Thyroid gland (tissue), 4 donors: ENCODE data around the gene FNDC4.

Source experiments
- POLR2A ChIP-seq, 2 donors: fragments of 450-650 bp; IDR thresholded peaks; one replicate each; pipeline ENCODE4 v1.6.1; 2017; ENCODE audit warnings: antibody characterized with exemption in 2 of 2, mild to moderate bottlenecking in 2 of 2, moderate library complexity in 1 of 2
- TF ChIP-seq, protein P1 (sequence below), 6 experiments: fragments of 200-600 bp in 3 of 6; fragments of 450-650 bp in 3 of 6; sonication (generic) in 3 of 6; IDR thresholded peaks; one replicate each; pipeline ENCODE4 v1.5.1; 2016 to 2019; ENCODE audit warnings: antibody characterized with exemption in 6 of 6, mild to moderate bottlenecking in 2 of 6, inconsistent platforms in 1 of 6, moderate library complexity in 1 of 6

DNA sequence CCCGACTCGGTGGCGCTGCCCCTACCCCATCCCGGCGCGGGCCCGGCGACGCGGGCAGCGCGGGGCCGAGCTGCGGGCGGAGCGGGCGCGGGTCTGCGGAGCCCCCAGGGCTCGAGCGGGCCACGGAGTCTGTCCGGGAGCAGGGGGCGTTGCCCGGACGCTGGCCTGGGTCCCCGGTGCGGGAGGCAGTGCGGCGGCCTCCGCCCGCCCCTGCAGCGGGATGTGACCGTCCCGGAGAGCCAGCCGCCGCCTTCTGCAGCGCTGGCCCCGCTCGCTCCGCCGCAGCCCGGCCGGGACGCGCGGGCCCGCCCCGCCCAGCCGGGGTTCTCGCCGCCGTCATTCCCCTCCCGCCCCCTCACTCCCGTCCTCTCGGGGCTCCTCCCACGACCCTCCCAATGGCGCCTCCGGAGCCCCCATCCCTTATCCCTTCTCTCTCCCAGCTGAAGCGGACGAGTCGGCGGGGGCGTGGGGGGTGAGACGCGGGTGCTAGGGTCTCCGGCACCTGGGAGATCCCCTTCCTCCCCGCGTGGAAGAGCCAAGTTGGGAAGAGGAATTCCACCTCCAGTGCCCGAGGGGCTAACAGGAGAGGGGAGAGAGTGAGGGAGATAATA lies at the start of gene FNDC4:
- TF ChIP-seq, protein P1, sequence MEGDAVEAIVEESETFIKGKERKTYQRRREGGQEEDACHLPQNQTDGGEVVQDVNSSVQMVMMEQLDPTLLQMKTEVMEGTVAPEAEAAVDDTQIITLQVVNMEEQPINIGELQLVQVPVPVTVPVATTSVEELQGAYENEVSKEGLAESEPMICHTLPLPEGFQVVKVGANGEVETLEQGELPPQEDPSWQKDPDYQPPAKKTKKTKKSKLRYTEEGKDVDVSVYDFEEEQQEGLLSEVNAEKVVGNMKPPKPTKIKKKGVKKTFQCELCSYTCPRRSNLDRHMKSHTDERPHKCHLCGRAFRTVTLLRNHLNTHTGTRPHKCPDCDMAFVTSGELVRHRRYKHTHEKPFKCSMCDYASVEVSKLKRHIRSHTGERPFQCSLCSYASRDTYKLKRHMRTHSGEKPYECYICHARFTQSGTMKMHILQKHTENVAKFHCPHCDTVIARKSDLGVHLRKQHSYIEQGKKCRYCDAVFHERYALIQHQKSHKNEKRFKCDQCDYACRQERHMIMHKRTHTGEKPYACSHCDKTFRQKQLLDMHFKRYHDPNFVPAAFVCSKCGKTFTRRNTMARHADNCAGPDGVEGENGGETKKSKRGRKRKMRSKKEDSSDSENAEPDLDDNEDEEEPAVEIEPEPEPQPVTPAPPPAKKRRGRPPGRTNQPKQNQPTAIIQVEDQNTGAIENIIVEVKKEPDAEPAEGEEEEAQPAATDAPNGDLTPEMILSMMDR (IDR thresholded peaks at IDR 0.05): no peak
- TF ChIP-seq POLR2A (IDR thresholded peaks at IDR 0.05): peak in 1 of 2 donors; percentile 24
